OCI-M2 (cell line): ENCODE data around the gene LOXL3.

ENCODE experiments used
- DNase-seq: peaks from one replicate; lab custom pipeline; 2025; ENCODE audit not compliant: unreplicated experiment; lab: John Stamatoyannopoulos, UW

LOXL3 gene

DNA sequence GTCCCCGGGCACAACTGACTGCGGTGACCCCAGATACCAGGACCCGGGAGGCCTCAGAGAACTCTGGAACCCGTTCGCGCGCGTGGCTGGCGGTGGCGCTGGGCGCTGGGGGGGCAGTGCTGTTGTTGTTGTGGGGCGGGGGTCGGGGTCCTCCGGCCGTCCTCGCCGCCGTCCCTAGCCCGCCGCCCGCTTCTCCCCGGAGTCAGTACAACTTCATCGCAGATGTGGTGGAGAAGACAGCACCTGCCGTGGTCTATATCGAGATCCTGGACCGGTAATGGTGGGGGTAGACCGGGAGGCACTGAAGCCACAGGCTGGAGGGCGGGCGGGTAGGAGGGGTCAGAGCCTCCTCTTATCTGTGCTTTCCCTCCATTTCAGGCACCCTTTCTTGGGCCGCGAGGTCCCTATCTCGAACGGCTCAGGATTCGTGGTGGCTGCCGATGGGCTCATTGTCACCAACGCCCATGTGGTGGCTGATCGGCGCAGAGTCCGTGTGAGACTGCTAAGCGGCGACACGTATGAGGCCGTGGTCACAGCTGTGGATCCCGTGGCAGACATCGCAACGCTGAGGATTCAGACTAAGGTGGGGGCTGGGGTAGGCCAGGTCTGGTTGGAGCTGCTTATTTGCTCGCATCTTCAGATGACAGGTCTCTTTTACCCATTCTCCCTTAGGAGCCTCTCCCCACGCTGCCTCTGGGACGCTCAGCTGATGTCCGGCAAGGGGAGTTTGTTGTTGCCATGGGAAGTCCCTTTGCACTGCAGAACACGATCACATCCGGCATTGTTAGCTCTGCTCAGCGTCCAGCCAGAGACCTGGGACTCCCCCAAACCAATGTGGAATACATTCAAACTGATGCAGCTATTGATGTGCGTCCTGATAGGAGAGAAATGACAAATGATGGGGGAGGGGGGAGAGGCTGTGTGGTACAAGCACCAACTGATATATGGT, 23.2 kb downstream of the LOXL3 start:
- DNase-seq: no peak

DNA sequence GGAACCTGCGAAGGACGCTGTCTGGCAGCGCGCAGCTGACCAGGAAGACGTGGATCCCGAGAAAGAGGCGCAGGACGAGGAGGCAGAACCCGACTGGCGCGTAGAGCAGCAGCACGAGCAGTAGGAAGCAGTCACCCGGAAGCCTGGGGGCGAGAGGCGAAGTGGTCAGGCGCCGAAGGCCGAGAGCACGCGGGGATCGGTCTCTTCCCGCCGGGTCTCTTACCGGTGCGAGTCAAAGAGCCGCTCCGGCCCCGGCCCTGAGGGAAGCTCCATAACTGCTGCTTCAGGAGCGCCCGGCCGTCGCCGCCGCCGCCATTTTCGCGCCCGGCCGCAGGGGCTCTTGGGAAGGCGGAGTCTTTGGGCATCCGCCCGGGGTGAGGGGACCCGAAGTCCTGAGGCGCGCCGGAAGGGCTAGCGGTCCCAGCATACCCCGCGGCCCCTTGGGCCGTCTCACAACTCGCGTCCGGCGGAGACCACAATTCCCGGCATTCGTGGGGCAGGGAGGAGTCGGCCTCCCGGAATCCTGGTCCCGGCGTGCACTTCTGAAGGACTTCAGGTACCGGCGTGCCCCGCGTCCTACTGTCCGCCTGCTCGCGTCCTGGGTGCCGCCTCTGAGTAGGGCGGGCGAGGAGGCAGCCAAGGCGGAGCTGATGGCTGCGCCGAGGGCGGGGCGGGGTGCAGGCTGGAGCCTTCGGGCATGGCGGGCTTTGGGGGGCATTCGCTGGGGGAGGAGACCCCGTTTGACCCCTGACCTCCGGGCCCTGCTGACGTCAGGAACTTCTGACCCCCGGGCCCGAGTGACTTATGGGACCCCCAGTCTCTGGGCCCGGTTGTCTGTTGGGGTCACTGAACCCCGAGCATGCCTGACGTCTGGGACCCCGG, 24.1 kb downstream of the LOXL3 start, which contains the start of the genes AUP1 and HTRA2:
TSS of gene AUP1 (minus strand) at position 350 of the 882 bp plus-strand sequence. CDS start at position 273, 77 bp downstream.
TSS of gene HTRA2 (plus strand) at position 577 of the 882 bp plus-strand sequence. CDS start at position 651, 74 bp downstream.
- DNase-seq: peak; percentile 62

DNA sequence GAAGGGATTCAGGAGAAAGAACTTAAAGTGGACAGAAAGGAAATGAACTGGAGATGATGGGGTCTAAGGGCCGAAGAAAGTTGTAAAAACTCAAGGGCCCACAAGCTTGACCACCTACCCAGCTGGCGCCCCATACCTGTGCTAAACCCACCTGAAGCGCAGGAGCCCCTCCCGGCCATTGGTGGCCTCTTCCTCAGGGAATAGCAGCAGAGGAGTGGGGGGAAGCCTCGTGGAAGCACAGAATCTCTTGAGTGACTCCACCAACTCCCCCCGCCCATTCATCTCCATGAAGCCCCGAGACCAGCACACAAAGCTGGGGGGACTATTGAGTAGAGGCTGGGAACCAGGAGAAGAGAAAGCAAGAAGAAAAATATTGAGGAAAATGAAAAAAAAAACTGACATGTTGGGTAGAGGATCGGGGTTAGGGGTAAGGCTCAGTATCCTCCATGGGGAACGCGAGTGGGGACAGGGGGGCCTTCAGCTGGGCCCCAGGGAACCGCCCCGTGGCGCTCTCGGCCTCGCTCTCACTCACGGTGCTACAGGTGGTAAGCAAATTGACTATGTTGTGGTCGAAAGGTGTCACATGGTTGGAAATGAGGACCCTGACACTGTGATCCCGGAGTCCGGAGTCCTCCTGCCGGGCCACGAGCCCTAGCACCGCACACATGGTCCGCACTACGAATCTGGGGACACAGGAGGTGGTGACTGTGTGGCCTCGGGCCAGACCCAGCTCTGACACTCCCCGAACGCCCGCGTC, 25.0 kb downstream of the LOXL3 start:
- DNase-seq: no peak

DNA sequence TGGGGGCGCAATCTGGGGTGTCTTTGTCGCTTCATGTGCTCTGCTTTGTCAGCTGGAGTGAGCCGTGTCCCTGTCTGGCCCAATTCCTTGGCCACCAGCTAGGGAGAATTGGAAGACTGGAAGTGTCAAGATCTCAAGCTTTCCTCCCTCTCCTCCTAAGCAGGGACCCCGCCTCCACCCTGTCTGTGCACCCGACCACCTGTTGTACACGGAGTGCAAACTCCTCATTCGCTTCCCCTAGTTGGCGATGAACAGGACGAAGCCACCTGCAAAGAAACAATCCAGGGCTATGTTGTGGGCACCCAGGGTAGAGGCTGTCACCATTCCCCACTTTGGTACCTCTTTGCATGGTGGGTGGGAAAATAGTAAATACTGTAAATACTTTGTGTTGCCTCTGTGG, 26.0 kb downstream of the LOXL3 start:
- DNase-seq: no peak

DNA sequence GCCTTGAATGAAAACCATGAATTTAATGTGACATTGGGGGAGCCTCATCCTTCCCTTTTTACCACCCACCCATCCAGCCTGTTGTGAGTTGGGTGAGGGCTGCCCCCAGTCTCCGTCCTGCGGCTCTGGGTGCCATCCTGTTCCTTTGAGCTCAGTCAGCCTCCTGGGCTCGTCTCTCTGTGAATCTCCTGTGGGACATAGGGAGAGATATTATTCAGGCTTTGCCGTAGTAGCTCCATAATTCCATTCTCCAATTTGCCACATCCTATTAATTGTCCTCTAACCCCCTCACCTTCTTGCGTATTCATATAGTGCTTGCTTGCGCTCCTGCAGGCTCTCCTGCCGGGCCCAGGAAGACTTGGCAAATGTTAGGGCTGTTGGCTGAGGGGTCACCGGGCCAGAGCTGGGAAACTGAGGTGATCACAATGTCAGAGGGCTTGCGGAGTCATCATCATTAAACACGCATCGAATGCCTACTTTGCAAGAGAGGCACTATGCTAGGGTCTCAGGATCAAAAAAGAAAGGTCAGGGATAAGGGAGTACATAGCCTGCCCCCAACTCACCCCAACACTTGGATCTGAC, 27.0 kb downstream of the LOXL3 start:
- DNase-seq: no peak

DNA sequence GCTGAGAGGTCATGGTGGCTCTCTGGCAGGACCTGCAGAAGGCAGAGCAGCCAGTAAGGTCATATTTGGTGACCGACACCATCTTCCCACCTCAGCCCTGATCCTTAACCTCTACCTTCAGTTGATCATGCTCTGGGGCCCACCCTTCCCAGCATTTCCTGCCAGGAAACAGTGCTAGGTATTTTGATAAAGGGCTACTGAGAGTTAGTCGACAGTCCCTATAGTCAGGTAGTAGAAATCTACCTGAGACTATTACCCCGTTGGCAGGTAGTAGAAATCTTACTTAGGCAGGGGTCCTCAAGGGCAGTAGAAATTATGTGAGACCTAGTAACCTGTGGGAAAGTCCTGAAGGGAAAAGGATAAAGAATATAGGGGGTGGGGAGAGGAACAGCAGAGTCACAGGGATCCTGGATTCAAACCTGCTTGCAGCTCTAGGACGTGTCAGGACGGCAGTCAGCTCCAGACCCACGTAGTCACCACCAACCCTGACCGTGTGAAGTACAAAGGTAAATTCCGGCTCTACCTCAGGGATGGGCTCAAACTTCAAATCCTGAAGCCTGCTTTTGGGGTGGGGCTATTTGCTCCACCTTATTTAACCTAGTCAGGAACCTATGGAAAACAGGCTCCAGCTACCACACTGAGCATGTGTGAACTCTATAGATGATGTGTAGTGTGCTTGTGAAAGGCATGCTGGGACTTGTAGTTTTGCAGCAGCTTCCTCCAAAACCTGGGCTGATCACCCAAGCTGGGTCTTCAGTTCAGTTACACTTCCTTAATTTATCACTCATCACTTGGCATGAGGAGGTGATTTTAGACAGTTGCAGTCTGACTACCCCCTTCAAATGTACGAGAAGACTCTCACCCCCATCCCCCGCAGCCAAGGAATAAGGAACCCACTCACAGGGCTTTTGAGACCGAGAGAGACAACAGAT, 27.8 kb downstream of the LOXL3 start, which contains the start of gene DQX1:
TSS of gene DQX1 (minus strand) at position 515 of the 932 bp plus-strand sequence. CDS start at position 13, 502 bp downstream.
- no peak for DNase-seq

DNA sequence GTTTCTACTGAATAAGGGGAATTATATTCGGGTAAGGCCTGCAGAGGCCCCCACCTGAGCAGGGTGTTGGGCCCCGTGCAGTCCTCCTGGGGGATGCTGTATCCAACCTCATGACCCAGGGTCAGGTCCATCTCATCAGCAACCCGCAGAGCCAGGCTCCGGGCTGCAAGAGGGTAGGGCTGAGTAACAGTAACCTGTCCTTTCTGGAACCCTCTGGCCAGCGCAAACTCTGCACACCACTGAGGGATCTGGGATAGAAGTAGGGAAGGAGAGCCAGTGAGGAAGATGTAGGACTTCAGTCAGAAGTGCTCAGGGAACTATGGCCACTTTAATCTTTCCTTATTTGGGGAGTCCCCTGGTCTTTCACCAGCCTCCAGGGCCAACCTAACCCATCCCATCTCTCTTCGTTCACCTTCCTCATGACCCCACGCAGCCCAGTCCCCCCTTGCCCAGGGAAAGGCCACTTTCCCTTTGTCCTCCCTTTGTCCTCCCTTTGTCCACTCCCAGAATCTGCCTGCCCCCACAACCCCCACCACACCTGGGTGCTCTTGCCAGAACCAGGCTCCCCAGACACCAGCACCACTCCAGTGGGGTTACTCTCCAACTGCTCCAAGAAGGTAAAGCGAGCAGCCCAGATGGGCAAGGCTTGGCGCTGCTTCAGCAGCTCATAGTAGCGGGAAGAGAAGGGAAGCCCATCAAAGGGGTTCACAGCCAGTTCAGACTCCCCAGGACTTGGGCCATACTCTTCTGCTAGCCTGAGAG, 28.6 kb downstream of the LOXL3 start:
- DNase-seq: no peak

DNA sequence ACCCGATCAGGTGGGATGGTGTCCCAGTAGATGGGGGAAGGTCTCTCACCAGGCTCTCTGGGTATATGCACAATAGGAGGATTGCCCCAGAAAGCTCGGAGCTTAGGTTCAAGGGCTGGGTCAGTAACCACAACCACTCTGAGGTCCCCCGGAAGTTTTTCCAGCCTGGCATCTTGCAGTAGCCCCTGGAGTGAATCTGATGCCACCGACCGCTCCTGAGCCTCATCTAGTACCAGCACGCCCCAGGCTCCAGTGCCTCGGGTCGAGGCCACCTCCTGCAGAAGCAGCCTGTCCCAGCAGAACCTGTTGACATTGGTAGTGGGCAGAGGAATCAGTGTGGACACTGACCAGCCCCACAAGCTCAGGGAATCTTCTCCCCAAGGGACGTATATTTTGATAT, 29.7 kb downstream of the LOXL3 start:
- DNase-seq: no peak

DNA sequence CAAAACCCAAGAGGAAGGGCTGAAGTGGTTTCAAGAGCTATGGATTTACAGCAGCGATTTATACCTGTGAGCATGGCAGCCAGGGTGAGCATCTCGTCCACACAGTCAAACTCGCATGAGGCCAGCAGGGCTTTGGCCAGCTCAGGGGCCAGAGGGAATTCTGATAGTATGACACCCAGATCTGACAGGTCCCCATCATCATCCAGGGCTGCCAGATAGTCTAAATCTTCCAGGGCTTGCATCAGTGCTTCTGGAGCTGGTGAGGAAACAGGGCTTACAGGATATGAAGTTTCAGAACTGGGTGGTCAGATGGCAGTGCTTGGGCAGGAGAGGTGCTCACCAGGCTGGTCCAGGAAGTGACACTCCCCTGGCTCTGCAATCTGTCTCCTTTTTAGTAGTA, 31.2 kb downstream of the LOXL3 start:
- DNase-seq: no peak

DNA sequence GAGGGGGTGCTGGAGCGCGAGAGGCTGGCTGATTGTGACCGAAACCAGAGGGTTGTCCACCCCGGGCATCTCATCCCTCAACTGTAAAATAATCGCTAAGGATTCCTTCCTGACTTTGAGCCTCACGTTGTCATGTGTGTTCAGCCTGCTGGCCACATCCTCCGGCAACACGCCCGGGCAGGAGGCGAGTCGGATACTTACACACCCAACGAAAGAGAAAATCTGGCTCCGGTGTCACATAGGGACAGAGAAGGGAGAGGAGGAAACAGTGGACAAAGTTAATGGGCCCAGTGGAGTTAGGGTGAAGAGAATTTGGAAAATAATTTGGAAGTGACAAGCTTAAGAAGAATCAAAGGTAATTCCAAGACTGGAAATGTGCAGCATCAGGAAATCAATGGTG, 37.1 kb downstream of the LOXL3 start:
- no peak for DNase-seq

DNA sequence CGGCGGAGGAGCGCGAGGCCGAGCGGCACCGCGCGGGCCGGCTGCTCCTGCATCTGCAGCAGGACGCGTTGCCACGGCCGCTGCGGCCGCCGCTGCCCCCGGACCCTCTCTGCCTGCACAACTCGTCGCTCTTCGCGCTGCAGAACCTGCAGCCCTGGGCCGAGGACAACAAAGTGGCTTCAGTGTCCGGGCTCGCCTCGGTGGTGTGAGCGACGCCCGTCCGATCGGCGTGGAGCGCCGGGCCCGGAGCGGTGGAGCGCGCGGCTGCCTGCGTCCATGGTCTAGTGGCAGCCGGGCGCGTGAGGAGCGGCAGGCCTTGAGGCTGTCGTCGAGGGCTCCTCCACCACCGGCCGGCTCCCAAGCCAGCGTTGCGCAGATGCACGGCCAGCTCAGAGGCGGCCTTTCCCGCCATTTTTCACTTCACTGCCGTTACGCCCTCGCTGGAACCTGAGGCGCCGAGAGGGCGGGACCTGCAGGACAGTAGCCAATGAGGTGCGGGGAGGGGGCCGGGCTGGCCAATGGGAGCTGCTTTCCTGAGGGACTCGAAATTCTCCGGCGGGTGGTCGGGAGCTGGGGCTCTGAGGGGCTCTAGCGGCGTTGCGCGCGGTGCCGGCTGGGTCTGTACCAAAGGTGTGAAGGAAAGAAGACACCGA, 37.6 kb downstream of the LOXL3 start:
- no peak for DNase-seq

DNA sequence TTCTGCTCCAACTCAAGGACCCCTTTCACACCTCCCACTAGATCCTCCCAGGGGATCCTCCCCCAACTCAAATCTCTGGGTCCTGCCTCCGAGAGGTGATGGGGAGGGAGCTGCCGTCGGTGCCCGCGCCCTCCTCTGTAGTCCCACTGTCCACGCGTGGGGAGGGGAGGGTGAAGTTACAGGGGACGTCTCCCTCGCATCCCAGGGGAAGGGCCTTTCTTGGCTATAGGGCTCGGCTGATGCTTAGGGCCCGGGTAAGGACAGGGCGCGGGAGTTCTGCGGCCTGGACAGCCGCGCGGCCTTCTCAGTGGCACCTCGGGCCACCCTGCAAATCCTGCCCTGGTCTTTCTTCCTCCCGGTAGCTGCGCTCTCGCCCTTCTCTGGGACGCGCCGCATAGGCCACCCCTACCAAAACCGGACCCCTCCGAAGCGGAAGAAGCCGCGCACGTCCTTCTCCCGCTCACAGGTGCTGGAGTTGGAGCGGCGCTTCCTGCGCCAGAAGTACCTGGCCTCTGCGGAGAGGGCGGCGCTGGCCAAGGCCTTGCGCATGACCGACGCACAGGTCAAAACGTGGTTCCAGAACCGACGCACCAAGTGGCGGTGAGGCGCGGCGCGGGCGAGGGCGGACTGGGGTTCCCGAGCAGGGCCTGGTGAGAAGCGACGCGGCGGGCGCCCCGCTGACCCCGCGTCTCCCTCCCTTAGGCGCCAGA, 38.3 kb downstream of the LOXL3 start:
- no peak for DNase-seq

DNA sequence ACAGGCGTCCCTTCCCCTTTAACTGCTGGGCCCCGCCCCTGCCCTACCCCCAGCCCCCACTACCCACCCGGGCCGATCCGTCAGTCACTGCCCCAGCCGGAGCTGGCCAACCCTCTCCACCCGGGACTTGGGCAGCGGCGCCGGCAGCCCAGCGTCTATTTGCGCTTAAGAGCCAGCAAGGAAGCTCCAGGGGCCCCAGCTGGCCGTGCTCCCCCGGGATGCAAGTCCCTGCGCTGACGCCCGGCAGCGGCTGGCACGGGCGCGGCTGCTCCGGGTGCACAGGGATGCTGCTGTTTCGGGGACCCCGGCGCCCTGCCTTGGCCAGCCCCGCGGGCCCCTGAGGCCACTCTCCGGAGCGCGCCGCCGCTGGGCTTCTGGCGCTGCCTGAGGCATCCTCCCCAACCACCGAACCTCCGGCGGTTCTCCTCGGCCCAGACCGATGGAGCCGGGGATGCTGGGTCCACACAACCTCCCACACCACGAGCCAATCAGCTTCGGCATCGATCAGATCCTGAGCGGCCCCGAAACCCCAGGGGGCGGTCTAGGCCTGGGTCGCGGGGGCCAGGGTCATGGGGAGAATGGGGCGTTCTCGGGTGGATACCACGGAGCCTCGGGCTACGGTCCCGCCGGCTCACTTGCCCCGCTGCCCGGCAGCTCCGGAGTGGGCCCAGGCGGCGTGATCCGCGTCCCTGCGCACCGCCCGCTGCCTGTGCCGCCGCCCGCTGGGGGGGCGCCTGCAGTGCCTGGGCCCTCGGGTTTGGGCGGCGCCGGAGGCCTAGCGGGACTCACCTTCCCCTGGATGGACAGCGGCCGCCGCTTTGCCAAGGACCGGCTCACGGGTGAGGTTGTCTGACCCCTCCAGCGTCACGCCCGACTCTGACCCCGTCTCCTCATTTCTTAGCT, 39.1 kb downstream of the LOXL3 start, which contains the start of gene TLX2:
TSS of gene TLX2 (plus strand) at position 83 of the 903 bp plus-strand sequence. CDS start at position 440, 357 bp downstream.
- no peak for DNase-seq

DNA sequence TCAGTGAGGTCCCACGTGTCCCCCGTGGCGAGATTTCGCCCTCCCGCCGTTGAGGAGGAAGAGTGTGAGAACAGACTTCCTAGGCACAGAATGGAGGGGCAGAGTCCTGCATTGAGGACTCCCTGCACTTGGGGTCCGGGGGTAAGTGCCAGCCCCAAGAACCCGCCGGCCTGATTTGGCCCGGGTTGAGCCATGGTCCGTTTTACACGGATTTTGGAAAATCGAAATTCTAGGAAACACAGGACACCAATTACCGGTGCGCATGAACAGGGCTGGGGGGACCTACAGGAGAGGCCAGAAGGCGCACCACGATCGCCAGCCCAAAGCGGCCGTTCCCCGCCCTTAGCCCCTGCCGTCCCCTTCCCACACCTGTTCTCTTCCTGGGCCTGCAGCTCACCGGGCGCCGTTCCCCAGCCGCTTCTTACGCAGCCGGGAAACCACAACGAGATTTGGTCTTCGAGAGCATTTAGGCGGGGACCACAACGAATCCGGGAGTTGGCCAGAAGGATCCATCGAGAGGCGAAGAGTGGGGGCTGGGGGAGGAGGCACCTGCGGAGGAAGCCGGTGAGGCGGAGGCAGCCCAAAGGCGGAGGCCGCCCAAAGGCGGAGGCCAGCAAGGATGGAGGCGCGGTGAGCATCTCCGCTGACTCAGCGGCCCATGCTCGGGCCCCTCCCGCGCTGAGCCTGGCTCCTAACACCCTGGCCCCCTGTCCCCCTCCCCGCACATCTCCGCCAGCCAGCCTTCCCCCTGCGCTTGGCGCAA, 40.0 kb downstream of the LOXL3 start:
- no peak for DNase-seq

DNA sequence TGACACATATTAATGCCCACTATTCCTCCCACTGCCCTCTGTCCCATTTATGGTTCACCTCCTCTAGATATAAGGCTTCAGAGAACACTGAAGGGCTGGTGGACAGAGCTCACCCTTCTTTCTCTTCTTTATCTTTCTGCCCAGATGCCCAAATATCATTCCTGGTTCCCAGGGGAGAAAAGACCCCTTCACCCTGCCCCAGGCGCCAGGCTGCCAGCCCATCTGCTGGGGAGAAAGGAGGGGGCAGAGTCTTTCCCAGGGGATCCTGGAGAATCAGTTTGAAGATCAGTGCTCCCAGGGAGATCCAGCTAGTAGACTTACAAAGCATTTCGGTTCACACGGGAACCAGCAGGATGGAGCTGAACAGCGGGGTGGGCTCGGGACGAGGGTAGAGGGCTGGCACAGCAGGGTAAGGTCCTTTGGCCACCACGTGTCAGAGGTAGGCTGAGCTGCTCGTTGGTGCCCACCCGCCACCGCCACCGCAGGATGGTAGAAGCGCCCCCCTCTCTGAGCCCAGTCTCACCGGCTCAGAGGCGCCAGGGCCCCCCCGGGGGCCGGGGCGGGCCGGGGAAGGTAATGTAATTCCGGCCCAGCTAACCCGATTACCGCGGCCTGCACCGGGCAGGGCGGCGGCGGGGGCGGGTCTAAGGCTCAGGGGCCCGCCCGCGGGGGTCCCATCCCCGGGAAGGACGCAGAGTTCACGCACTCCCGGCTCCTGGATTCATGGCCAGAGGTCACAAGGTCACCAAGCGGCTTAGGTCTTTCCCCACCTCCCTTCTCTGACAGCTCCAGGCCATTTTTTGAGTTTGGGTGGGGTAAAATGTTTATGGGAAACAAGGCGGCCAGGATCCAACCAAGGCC, 40.8 kb downstream of the LOXL3 start:
- DNase-seq: no peak
